HepG2 (cell line): ENCODE measurements around the gene NLRP14. TPM values are rescaled to one million over a fixed set of nuclear protein-coding genes. Genes with fewer than 3 reads are reported as not detected.

Experiments used
- ATAC-seq: fragments of 200-7000 bp; cut with Tn5 transposase; 3 replicates; pipeline ENCODE4 v1.9.1; 2020; ENCODE audit warnings: mild to moderate bottlenecking, moderate library complexity
- BruUV-seq: library from RNA; stranded (reverse); fragments of 400-500 nt; replicated peaks from 2 replicates; lab custom pipeline; 2021; lab: Mats Ljungman, UMichigan
- CTCF ChIA-PET: fragments of 300-600 bp; formaldehyde crosslinking; extraction: SDS; loops from one replicate; lab custom pipeline; 2021; ENCODE audit warnings: low total read pairs, inconsistent platforms, low intra/inter-chr PET ratio; lab: Yijun Ruan, JAX
- POLR2A ChIA-PET: fragments of 350-600 bp; sonication (Branson Sonifier 250); formaldehyde crosslinking; loops from one replicate; lab custom pipeline; 2020; ENCODE audit warnings: antibody characterized with exemption, inconsistent platforms; lab: Yijun Ruan, JAX
- DNase-seq: peaks from one replicate; pipeline ENCODE4 v3.0.0-alpha.2; 2015; ENCODE audit warnings: low spot score
- FAIRE-seq: peaks from 3 replicates; lab custom pipeline; 2011; peaks lifted over from hg19 to GRCh38; lab: Jason Lieb, UNC
- H2AFZ ChIP-seq: one replicate; pipeline ENCODE4 v1.6.1; 2011; ENCODE audit warnings: low read length, inconsistent platforms
- H3K27ac ChIP-seq: fragments of 300-600 bp; 3 replicates; pipeline ENCODE4 v1.8.0; 2011; ENCODE audit warnings: mixed run types, mild to moderate bottlenecking, mixed read lengths, low read length, inconsistent platforms; ENCODE audit not compliant: insufficient read depth; ENCODE audit errors: extremely low read length
- H3K27me3 ChIP-seq, 2 experiments: fragments of 200-600 bp in 1 of 2; 2 replicates in 1 of 2; 3 replicates in 1 of 2; pipeline versions ENCODE4 v1.6.0 to v1.8.0; 2011; ENCODE audit warnings: low read length in 2 of 2, mild to moderate bottlenecking in 2 of 2, moderate library complexity in 2 of 2, inconsistent platforms in 1 of 2; ENCODE audit not compliant: insufficient read depth in 2 of 2, control insufficient read depth in 1 of 2
- H3K36me3 ChIP-seq, 2 experiments: fragments of 200-600 bp in 1 of 2; replicated peaks in 1 of 2; 2 replicates in 1 of 2; 3 replicates in 1 of 2; pipeline versions ENCODE4 v1.5.1 to v1.8.0; 2011; ENCODE audit warnings: low read length in 2 of 2, inconsistent platforms in 1 of 2; ENCODE audit not compliant: insufficient read depth in 2 of 2, control insufficient read depth in 1 of 2
- H3K4me1 ChIP-seq: 2 replicates; pipeline ENCODE4 v1.5.1; 2012; ENCODE audit warnings: low read length, inconsistent platforms; ENCODE audit not compliant: insufficient read depth
- H3K4me2 ChIP-seq: 2 replicates; pipeline ENCODE4 v1.6.0; 2011; ENCODE audit warnings: low read depth, low read length, inconsistent platforms
- H3K4me3 ChIP-seq, 3 experiments: fragments of 200-600 bp in 1 of 3; sonication (generic), shearing (Covaris generic) in 1 of 3; replicated peaks in 1 of 3; 2 replicates each; pipeline ENCODE4 v1.5.1; 2011 to 2016; ENCODE audit warnings: low read length in 3 of 3, inconsistent platforms in 2 of 3, low read depth in 2 of 3, mild to moderate bottlenecking in 2 of 3, control low read depth in 1 of 3, mixed read lengths in 1 of 3; ENCODE audit not compliant: insufficient read depth in 1 of 3
- H3K79me2 ChIP-seq: one replicate; pipeline ENCODE4 v1.6.1; 2011; ENCODE audit warnings: low read length, inconsistent platforms; ENCODE audit not compliant: insufficient read depth
- H3K9ac ChIP-seq: 2 replicates; pipeline ENCODE4 v1.6.0; 2011; ENCODE audit warnings: mild to moderate bottlenecking, low read depth, low read length, inconsistent platforms; ENCODE audit not compliant: insufficient read depth
- H3K9me3 ChIP-seq: 2 replicates; pipeline ENCODE4 v1.5.1; 2012; ENCODE audit warnings: mild to moderate bottlenecking, low read length
- H4K20me1 ChIP-seq: 2 replicates; pipeline ENCODE4 v1.6.0; 2011; ENCODE audit warnings: inconsistent platforms, mild to moderate bottlenecking, low read length, moderate library complexity; ENCODE audit not compliant: insufficient read depth
- ATRX ChIP-seq: sonication (generic); formaldehyde crosslinking; IDR thresholded peaks from 2 replicates; pipeline ENCODE4 v1.4.0; 2020; ENCODE audit warnings: missing genetic modification reagents, borderline replicate concordance
- HINFP ChIP-seq: sonication (generic); formaldehyde crosslinking; IDR thresholded peaks from 2 replicates; pipeline ENCODE4 v1.4.0; 2020; ENCODE audit warnings: low read depth, mild to moderate bottlenecking, missing genetic modification reagents
- JUN ChIP-seq: sonication (generic); formaldehyde crosslinking; IDR thresholded peaks from 2 replicates; pipeline ENCODE4 v1.4.0; 2020; ENCODE audit warnings: mild to moderate bottlenecking, missing genetic modification reagents
- NCOA2 ChIP-seq: sonication (generic); formaldehyde crosslinking; IDR thresholded peaks from 2 replicates; pipeline ENCODE4 v1.8.0; 2022; ENCODE audit warnings: inconsistent platforms
- PBX2 ChIP-seq: IDR thresholded peaks from 2 replicates; pipeline ENCODE4 v1.6.1; 2016; ENCODE audit warnings: control low read depth
- SCMH1 ChIP-seq: sonication (generic); formaldehyde crosslinking; IDR thresholded peaks from 2 replicates; pipeline ENCODE4 v1.9.0; 2021; ENCODE audit warnings: missing genetic modification reagents, mild to moderate bottlenecking, borderline replicate concordance
- TCF7 ChIP-seq: sonication (generic); IDR thresholded peaks from 2 replicates; pipeline ENCODE4 v1.6.1; 2016; ENCODE audit warnings: antibody characterized with exemption, low read depth
- THYN1 ChIP-seq: sonication (generic); formaldehyde crosslinking; IDR thresholded peaks from 2 replicates; pipeline ENCODE4 v1.8.1; 2023; ENCODE audit warnings: low read depth, mild to moderate bottlenecking, moderate library complexity, missing genetic modification reagents, borderline replicate concordance
- ZNF20 ChIP-seq: sonication (generic); formaldehyde crosslinking; IDR thresholded peaks from 2 replicates; pipeline ENCODE4 v1.4.0; 2020; ENCODE audit warnings: mild to moderate bottlenecking, moderate library complexity, missing genetic modification reagents
- ZNF441 ChIP-seq: sonication (generic); formaldehyde crosslinking; IDR thresholded peaks from 2 replicates; pipeline ENCODE4 v1.7.0; 2021; ENCODE audit warnings: missing genetic modification reagents, borderline replicate concordance
- ZNF775 ChIP-seq: sonication (generic); formaldehyde crosslinking; IDR thresholded peaks from 2 replicates; pipeline ENCODE4 v1.4.0; 2020; ENCODE audit warnings: missing genetic modification reagents, mild to moderate bottlenecking, moderate library complexity, borderline replicate concordance
- WGBS: methylation state at CpG from one replicate; pipeline ENCODE4 v1.1.6; 2017; ENCODE audit warnings: low lambda C conversion rate; 5-methylcytosine and 5-hydroxymethylcytosine counted together
- in situ Hi-C: cut with HindIII; loops from 2 replicates; pipeline ENCODE4 v1.10.0; 2017; ENCODE audit warnings: low pct_unique_long_range_greater_than_20kb; ENCODE audit not compliant: extremely low pct_ligation_motif_present
- intact Hi-C: fragments of 100-400 bp; cut with micrococcal nuclease; formaldehyde crosslinking; loops from one replicate; pipeline ENCODE4 v1.10.0; 2022; ENCODE audit not compliant: unreplicated experiment
- polyA plus RNA-seq, 8 experiments: library from polyadenylated mRNA; depleted of rRNA in 3 of 8; stranded (reverse) in 7 of 8; unstranded in 1 of 8; fragments of >200 nt; fragmentation: Illumina TruSeq in 4 of 8; extraction: Trizol in 4 of 8; gene quantifications; 2 replicates each; pipeline versions ENCODE4 v1.2.1 to v1.2.3, GENCODE V29; 2011 to 2016; ENCODE audit warnings: low read depth in 4 of 8, missing spikeins in 1 of 8, mixed read lengths in 1 of 8; ENCODE audit not compliant: insufficient read depth in 1 of 8
- total RNA-seq, 5 experiments: library from RNA; depleted of rRNA; stranded (reverse); fragments of >200 nt; fragmentation: Illumina TruSeq; extraction: Trizol; gene quantifications; 2 replicates each; pipeline ENCODE4 v1.2.3, GENCODE V29; 2016; ENCODE audit warnings: low read depth in 1 of 5
- TF ChIP-seq, protein P1 (sequence below): sonication (generic); formaldehyde crosslinking; IDR thresholded peaks from 2 replicates; pipeline ENCODE4 v1.9.0; 2021; ENCODE audit warnings: missing genetic modification reagents, mild to moderate bottlenecking, borderline replicate concordance
- TF ChIP-seq, protein P2 (sequence below): sonication (generic); formaldehyde crosslinking; IDR thresholded peaks from 2 replicates; pipeline ENCODE4 v1.5.0; 2020; ENCODE audit warnings: mild to moderate bottlenecking, missing genetic modification reagents, borderline replicate concordance

The NLRP14 gene
- total and polyA plus RNA-seq, 2 of the 13 experiments (the other 11 are each of a cell fraction or from before 2014, with no cell fraction given), result not detected

DNA sequence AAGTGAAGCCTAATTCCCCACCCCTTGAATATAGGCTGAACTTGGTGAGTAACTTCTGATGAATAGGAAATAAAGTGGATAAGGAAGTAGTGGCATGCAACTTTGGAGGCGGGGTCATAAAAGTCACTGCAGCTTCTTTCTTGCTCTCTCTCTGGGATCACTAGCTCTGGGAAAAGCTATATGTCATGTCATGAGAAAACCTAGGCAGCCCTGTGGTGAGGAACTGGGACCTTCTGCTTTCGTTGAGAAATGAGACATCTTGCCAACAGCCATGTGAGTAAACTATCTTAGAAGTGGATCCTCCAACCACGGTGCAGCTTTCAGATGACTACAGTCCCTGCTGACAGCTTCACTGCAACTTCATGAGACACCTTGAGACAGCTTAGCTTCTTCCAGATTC is 15.8 kb upstream of the NLRP14 start:
- 27% methylated on average over 3 of the region's 3 CpGs for WGBS
- FAIRE-seq (no peak), DNase-seq (no peak), ATAC-seq (no peak)
- Histone ChIP-seq H4K20me1 (no peaks in the 10 kb centered on the region), H3K79me2 (no peaks in the 10 kb centered on the region), H3K27ac (no peak overlapping the region), H3K9me3 (no peaks in the 10 kb centered on the region), H3K27me3 (no peaks in the 10 kb centered on the region), H3K36me3 (no peaks in the 10 kb centered on the region), H3K4me2 (no peak overlapping the region), H3K9ac (no peak overlapping the region), H2AFZ (no peak overlapping the region), H3K4me1 (no peaks in the 10 kb centered on the region), H3K4me3 (no peak overlapping the region)
- BruUV-seq, result no TSS peak
- ChIA-PET CTCF (no interaction called here), POLR2A (no interaction called here)
- intact Hi-C loops (no loop called here), in situ Hi-C loops (no loop called here)
- no peak for TF ChIP-seq ATRX
- no peak for TF ChIP-seq NCOA2 (CRISPR knock-in tag)
- TF ChIP-seq, protein P1, sequence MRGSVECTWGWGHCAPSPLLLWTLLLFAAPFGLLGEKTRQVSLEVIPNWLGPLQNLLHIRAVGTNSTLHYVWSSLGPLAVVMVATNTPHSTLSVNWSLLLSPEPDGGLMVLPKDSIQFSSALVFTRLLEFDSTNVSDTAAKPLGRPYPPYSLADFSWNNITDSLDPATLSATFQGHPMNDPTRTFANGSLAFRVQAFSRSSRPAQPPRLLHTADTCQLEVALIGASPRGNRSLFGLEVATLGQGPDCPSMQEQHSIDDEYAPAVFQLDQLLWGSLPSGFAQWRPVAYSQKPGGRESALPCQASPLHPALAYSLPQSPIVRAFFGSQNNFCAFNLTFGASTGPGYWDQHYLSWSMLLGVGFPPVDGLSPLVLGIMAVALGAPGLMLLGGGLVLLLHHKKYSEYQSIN (CRISPR knock-in tag), result no peak
- TF ChIP-seq ZNF20 (CRISPR knock-in tag), result no peak
- TF ChIP-seq SCMH1 (CRISPR knock-in tag), result no peak
- TF ChIP-seq, protein P2, sequence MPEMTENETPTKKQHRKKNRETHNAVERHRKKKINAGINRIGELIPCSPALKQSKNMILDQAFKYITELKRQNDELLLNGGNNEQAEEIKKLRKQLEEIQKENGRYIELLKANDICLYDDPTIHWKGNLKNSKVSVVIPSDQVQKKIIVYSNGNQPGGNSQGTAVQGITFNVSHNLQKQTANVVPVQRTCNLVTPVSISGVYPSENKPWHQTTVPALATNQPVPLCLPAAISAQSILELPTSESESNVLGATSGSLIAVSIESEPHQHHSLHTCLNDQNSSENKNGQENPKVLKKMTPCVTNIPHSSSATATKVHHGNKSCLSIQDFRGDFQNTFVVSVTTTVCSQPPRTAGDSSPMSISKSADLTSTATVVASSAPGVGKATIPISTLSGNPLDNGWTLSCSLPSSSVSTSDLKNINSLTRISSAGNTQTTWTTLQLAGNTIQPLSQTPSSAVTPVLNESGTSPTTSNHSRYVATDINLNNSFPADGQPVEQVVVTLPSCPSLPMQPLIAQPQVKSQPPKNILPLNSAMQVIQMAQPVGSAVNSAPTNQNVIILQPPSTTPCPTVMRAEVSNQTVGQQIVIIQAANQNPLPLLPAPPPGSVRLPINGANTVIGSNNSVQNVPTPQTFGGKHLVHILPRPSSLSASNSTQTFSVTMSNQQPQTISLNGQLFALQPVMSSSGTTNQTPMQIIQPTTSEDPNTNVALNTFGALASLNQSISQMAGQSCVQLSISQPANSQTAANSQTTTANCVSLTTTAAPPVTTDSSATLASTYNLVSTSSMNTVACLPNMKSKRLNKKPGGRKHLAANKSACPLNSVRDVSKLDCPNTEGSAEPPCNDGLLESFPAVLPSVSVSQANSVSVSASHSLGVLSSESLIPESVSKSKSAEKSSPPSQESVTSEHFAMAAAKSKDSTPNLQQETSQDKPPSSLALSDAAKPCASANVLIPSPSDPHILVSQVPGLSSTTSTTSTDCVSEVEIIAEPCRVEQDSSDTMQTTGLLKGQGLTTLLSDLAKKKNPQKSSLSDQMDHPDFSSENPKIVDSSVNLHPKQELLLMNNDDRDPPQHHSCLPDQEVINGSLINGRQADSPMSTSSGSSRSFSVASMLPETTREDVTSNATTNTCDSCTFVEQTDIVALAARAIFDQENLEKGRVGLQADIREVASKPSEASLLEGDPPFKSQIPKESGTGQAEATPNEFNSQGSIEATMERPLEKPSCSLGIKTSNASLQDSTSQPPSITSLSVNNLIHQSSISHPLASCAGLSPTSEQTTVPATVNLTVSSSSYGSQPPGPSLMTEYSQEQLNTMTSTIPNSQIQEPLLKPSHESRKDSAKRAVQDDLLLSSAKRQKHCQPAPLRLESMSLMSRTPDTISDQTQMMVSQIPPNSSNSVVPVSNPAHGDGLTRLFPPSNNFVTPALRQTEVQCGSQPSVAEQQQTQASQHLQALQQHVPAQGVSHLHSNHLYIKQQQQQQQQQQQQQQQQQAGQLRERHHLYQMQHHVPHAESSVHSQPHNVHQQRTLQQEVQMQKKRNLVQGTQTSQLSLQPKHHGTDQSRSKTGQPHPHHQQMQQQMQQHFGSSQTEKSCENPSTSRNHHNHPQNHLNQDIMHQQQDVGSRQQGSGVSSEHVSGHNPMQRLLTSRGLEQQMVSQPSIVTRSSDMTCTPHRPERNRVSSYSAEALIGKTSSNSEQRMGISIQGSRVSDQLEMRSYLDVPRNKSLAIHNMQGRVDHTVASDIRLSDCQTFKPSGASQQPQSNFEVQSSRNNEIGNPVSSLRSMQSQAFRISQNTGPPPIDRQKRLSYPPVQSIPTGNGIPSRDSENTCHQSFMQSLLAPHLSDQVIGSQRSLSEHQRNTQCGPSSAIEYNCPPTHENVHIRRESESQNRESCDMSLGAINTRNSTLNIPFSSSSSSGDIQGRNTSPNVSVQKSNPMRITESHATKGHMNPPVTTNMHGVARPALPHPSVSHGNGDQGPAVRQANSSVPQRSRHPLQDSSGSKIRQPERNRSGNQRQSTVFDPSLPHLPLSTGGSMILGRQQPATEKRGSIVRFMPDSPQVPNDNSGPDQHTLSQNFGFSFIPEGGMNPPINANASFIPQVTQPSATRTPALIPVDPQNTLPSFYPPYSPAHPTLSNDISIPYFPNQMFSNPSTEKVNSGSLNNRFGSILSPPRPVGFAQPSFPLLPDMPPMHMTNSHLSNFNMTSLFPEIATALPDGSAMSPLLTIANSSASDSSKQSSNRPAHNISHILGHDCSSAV (CRISPR knock-in tag), result no peak
- TF ChIP-seq ZNF775, result no peak
- no peak for TF ChIP-seq ZNF441
- TF ChIP-seq PBX2, result no peak
- TF ChIP-seq TCF7, result no peak
- TF ChIP-seq JUN (CRISPR knock-in tag), result no peak
- TF ChIP-seq THYN1 (CRISPR knock-in tag), result no peak
- no peak for TF ChIP-seq HINFP (CRISPR knock-in tag)
